ENCODE measurements around the gene GEN1.

GEN1 gene

DNA sequence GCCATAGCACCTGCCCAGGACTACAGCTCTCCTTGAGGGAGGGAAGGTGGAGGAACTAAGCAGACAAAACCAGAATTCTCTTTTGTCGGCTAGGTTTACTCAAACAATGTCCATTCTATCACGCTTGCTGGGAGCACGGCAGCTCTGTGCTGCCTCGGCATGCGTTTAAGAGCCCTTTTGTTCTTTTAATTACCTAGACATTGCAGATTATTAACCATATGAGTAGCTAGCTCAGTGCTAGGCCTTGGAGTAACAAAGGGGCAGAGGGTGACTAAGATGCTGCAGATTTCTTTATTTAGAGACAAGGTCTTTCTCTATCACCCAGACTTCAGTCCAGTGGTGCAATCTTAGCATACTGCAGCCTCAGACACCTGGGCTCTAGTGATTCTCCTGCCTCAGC lies 73.4 kb downstream of the GEN1 start:
- no peak for DNase-seq (ENCODE audit: low spot score)
- TF ChIP-seq, protein P1, sequence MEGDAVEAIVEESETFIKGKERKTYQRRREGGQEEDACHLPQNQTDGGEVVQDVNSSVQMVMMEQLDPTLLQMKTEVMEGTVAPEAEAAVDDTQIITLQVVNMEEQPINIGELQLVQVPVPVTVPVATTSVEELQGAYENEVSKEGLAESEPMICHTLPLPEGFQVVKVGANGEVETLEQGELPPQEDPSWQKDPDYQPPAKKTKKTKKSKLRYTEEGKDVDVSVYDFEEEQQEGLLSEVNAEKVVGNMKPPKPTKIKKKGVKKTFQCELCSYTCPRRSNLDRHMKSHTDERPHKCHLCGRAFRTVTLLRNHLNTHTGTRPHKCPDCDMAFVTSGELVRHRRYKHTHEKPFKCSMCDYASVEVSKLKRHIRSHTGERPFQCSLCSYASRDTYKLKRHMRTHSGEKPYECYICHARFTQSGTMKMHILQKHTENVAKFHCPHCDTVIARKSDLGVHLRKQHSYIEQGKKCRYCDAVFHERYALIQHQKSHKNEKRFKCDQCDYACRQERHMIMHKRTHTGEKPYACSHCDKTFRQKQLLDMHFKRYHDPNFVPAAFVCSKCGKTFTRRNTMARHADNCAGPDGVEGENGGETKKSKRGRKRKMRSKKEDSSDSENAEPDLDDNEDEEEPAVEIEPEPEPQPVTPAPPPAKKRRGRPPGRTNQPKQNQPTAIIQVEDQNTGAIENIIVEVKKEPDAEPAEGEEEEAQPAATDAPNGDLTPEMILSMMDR (IDR thresholded peaks at IDR 0.05; ENCODE audit: extremely low read depth, insufficient read depth, missing control alignments), result no peak
- in situ Hi-C loops (cut with MboI; ENCODE audit: low pct_unique_long_range_greater_than_20kb, low sequenced_read_pairs, unreplicated experiment), result no loop called here

DNA sequence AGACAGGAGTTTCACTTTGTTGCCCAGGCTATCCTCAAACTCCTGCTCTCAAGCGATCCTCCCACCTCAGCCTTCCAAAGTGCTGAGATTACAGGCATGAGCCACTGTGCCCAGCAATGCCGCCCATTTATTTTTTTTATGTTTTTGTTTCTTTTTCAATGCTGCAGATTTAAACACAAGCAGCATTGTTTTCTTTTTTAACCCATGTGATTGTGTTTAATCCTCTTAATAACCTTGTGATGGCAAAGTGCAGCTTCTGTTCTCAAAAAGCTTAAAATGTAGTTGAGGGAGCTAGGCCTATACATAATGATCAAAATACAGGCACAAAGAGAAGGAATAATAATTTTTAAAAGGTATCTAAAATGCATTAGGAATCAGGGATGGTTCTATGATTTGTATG lies 73.8 kb downstream of the GEN1 start:
- in situ Hi-C loops (cut with MboI; ENCODE audit: low pct_unique_long_range_greater_than_20kb, low sequenced_read_pairs, unreplicated experiment), result no loop called here
- TF ChIP-seq, protein P1 (IDR thresholded peaks at IDR 0.05; ENCODE audit: extremely low read depth, insufficient read depth, missing control alignments), result no peak
- no peak for DNase-seq (ENCODE audit: low spot score)

DNA sequence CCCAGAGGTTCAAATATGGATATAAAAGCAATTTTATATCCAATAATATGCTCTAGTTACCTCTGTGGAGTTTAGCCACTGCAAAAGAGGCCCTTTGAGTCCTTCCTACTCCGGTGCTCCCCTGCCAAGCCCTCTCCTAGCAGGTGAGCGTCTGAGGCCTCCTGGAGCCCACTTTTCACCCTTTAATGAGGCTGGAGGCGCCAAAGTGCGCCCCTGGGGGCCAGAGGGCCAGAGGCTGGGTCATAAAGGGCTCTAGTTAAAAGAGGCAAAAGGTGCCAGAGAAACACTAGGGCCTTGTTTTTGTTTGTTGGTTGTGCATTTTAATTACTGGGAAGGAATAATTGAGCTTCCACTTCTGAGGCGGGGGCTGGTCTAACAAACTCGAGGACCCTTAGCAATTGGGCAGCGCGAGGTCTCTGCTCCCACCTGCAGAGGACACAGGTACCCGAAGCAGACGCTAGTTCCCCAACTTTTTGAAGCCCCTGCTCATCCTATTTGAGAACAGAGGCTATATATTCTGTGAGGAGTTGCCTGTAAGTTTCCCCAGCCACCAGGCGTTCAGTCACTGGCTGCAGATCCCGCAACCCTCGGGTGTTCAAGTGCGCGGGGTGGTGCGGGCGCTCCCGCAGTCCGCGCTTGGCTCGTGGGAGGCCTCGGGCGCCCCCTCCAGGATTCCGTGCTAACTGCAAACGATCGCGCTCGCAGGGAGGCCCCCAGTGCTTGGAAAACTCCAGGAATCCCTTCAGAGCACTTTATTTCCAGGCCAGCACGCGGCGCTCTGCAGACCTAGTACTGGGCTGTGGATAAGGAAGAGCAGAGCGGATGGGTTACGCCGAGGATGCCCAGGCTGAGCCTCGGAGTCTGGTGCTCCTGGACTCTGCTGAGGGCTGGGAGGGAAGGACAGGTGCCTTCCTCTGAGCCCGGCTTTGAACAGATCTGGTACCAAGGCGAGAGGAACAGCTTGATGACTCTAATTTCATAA lies 76.4 kb downstream of the GEN1 start:
- TF ChIP-seq, protein P1 (IDR thresholded peaks at IDR 0.05; ENCODE audit: extremely low read depth, insufficient read depth, missing control alignments), result peak; percentile 95
- peak; percentile 62 for DNase-seq (ENCODE audit: low spot score)
- in situ Hi-C loops (cut with MboI; ENCODE audit: low pct_unique_long_range_greater_than_20kb, low sequenced_read_pairs, unreplicated experiment), result loop anchor here (10.0 kb wide), 1 partner anchor 106 kb away; no protein-coding TSS in a partner anchor

DNA sequence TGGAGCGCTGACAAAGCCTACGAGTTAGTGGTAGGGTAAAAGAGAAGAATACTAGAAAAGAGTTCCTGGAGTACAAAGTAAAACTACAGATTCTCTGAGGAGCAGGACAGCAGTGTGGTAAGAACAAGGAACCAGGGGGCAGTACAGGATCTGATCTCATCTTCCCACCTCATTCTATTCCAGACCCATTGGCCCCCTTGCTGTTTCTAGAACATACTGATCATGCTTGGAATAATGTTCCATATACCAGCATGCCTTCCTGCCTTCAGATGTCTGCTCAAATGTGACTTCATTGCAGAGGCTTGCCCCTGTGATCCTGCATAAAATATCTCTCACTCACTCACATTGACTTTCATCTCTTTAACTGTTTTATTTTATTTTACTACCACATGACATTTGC lies 81.6 kb downstream of the GEN1 start:
- TF ChIP-seq, protein P1 (IDR thresholded peaks at IDR 0.05; ENCODE audit: extremely low read depth, insufficient read depth, missing control alignments), result no peak
- in situ Hi-C loops (cut with MboI; ENCODE audit: low pct_unique_long_range_greater_than_20kb, low sequenced_read_pairs, unreplicated experiment), result loop anchor here (10.0 kb wide), 1 partner anchor 111 kb away; no protein-coding TSS in a partner anchor

More for the DNA sequence above, 81.6 kb downstream of the GEN1 start:
- no peak for DNase-seq (ENCODE audit: low spot score)
